ENCODE results near the gene TMEM87A. TPM values are rescaled to one million over a fixed set of nuclear protein-coding genes. Genes with fewer than 3 reads are reported as not detected.

The TMEM87A gene
- total RNA-seq, 4 donors from 2014 or later: 52.6 to 102 (median 82.5) TPM

- H3K9me3 ChIP-seq: no peaks in the 10 kb centered on the region
- H3K27ac ChIP-seq: no peak overlapping the region
- peaks cover 0 to 72% (median 0%) of the 10 kb centered on the region in 3 donors for H3K36me3 ChIP-seq
Measured at GRCh38 chr15:42279234-42279723, 6.0 kb upstream of the TMEM87A start.

GRCh38 chr15:42276762-42277161 is 3.5 kb upstream of the TMEM87A start:
- Histone ChIP-seq H3K27me3 (no peaks in the 10 kb centered on the region), H3K4me1 (peaks cover 7 to 34% (median 13%) of the 10 kb centered on the region in 3 donors), H3K9me3 (no peaks in the 10 kb centered on the region), H3K27ac (no peak overlapping the region), H3K36me3 (peaks cover 0 to 49% (median 0%) of the 10 kb centered on the region in 3 donors), H3K4me3 (no peak overlapping the region)
- DNase-seq: no peak
- intact Hi-C loops (cut with DNase I): no loop called here
- WGBS, 2 donors: 94 to 97% methylated on average over 2 of the region's 2 CpGs
- TF ChIP-seq POLR2A (IDR thresholded peaks at IDR 0.05) (no peak), CTCF (IDR thresholded peaks at IDR 0.05) (no peak)

More at GRCh38 chr15:42279234-42279723, 6.0 kb upstream of the TMEM87A start:
- Histone ChIP-seq H3K4me1 (peaks cover 7 to 24% (median 13%) of the 10 kb centered on the region in 3 donors), H3K27me3 (no peaks in the 10 kb centered on the region), H3K4me3 (no peak overlapping the region)
- no peak for DNase-seq
- intact Hi-C loops (cut with DNase I): no loop called here
- TF ChIP-seq POLR2A (IDR thresholded peaks at IDR 0.05) (no peak), CTCF (IDR thresholded peaks at IDR 0.05) (no peak)
- 51 to 69% methylated on average over 3 of the region's 3 CpGs for WGBS, 2 donors

- intact Hi-C loops (cut with DNase I): no loop called here
- H3K27me3 ChIP-seq: no peaks in the 10 kb centered on the region
- no peaks in the 10 kb centered on the region for H3K9me3 ChIP-seq
- no peak for DNase-seq
- 28 to 40% methylated on average over 4 of the region's 4 CpGs for WGBS, 2 donors
- TF ChIP-seq POLR2A (IDR thresholded peaks at IDR 0.05) (no peak), CTCF (IDR thresholded peaks at IDR 0.05) (no peak)
- H3K27ac ChIP-seq: peak overlapping the region; percentile 60 to 99 (median 98)
- peaks cover 0 to 40% (median 0%) of the 10 kb centered on the region in 3 donors for H3K36me3 ChIP-seq
- peaks cover 14 to 43% (median 18%) of the 10 kb centered on the region in 3 donors for H3K4me1 ChIP-seq
- H3K4me3 ChIP-seq: peak overlapping the region in 3 of 4 donors; percentile 80 to 91 (median 81)
Measured at GRCh38 chr15:42275780-42276391, 2.7 kb upstream of the TMEM87A start.

- Histone ChIP-seq H3K9me3 (no peaks in the 10 kb centered on the region), H3K4me1 (peaks cover 17 to 54% (median 22%) of the 10 kb centered on the region in 3 donors), H3K4me3 (peak overlapping the region; percentile 65 to 91 (median 80)), H3K36me3 (peaks cover 0 to 28% (median 0%) of the 10 kb centered on the region in 3 donors), H3K27me3 (no peaks in the 10 kb centered on the region), H3K27ac (peak overlapping the region; percentile 98 to 99 (median 99))
- WGBS, 2 donors: 7 to 46% methylated on average over 2 to 6 of the region's 6 CpGs
- TF ChIP-seq POLR2A (IDR thresholded peaks at IDR 0.05): no peak
- intact Hi-C loops (cut with DNase I): no loop called here
- DNase-seq: no peak
Measured at GRCh38 chr15:42274702-42274989, 1.4 kb upstream of the TMEM87A start.

- peak; percentile 8 for DNase-seq
- peaks cover 17 to 59% (median 22%) of the 10 kb centered on the region in 3 donors for H3K4me1 ChIP-seq
Measured at GRCh38 chr15:42273900-42274701, 868 bp upstream of the TMEM87A start.

More at GRCh38 chr15:42273900-42274701, 868 bp upstream of the TMEM87A start:
- no peaks in the 10 kb centered on the region for H3K27me3 ChIP-seq
- peak overlapping the region; percentile 65 to 91 (median 80) for H3K4me3 ChIP-seq
- H3K36me3 ChIP-seq: peaks cover 0 to 22% (median 0%) of the 10 kb centered on the region in 3 donors
- peak overlapping the region; percentile 98 to 99 (median 99) for H3K27ac ChIP-seq
- no peak for TF ChIP-seq POLR2A (IDR thresholded peaks at IDR 0.05)
- no peak for TF ChIP-seq CTCF (IDR thresholded peaks at IDR 0.05)
- intact Hi-C loops (cut with DNase I): no loop called here
- WGBS, 2 donors: 2 to 4% methylated on average over 11 to 24 of the region's 27 CpGs
- H3K9me3 ChIP-seq: no peaks in the 10 kb centered on the region

Measured in esophagus squamous epithelium (tissue), 5 donors.